Keratinocyte (primary cell): ENCODE results near the gene GSTA1. TPM values are rescaled to one million over a fixed set of nuclear protein-coding genes. Genes with fewer than 3 reads are reported as not detected.

Experiments used
- DNase-seq: peaks from one replicate; pipeline ENCODE4 v3.0.0-alpha.2; 2011; ENCODE audit warnings: low read depth, missing footprints, low spot score
- FAIRE-seq: peaks from 2 replicates; lab custom pipeline; 2011; peaks lifted over from hg19 to GRCh38; lab: Jason Lieb, UNC
- H2AFZ ChIP-seq: 2 replicates; pipeline ENCODE4 v1.6.0; 2012; ENCODE audit warnings: low read length, control low read depth, inconsistent platforms; ENCODE audit not compliant: control insufficient read depth
- H3K27ac ChIP-seq: 2 replicates; pipeline ENCODE4 v1.5.1; 2011; ENCODE audit warnings: low read length; ENCODE audit not compliant: control insufficient read depth, insufficient read depth
- H3K27me3 ChIP-seq: 3 replicates; pipeline ENCODE4 v1.6.0; 2011; ENCODE audit warnings: low read length; ENCODE audit not compliant: control insufficient read depth, insufficient read depth; ENCODE audit errors: extremely low read depth
- H3K36me3 ChIP-seq, 2 experiments: 2 replicates in 1 of 2; 3 replicates in 1 of 2; pipeline ENCODE4 v1.5.1; 2011; ENCODE audit warnings: low read length in 2 of 2, mild to moderate bottlenecking in 1 of 2; ENCODE audit not compliant: control insufficient read depth in 2 of 2, insufficient read depth in 2 of 2; ENCODE audit errors: extremely low read depth in 1 of 2
- H3K4me1 ChIP-seq: 3 replicates; pipeline ENCODE4 v1.5.1; 2011; ENCODE audit warnings: low read length; ENCODE audit not compliant: control insufficient read depth, insufficient read depth; ENCODE audit errors: extremely low read depth
- H3K4me2 ChIP-seq: 3 replicates; pipeline ENCODE4 v1.6.0; 2011; ENCODE audit warnings: low read depth, low read length; ENCODE audit not compliant: control insufficient read depth, insufficient read depth; ENCODE audit errors: extremely low read depth
- H3K4me3 ChIP-seq, 3 experiments: fragments of 200-600 bp in 1 of 3; sonication (generic) in 1 of 3; 2 replicates in 2 of 3; 3 replicates in 1 of 3; pipeline ENCODE4 v1.5.1; 2011 to 2016; ENCODE audit warnings: low read length in 3 of 3, mild to moderate bottlenecking in 3 of 3, control low read depth in 2 of 3, inconsistent platforms in 1 of 3, low read depth in 1 of 3, mixed read lengths in 1 of 3, mixed run types in 1 of 3, moderate library complexity in 1 of 3; ENCODE audit not compliant: control insufficient read depth in 2 of 3, insufficient read depth in 2 of 3; ENCODE audit errors: extremely low read depth in 1 of 3
- H3K79me2 ChIP-seq: 2 replicates; pipeline ENCODE4 v1.6.0; 2012; ENCODE audit warnings: low read length; ENCODE audit not compliant: control insufficient read depth, insufficient read depth
- H3K9ac ChIP-seq: 3 replicates; pipeline ENCODE4 v1.6.0; 2011; ENCODE audit warnings: low read length; ENCODE audit not compliant: control insufficient read depth, insufficient read depth; ENCODE audit errors: extremely low read depth
- H3K9me1 ChIP-seq: 3 replicates; pipeline ENCODE4 v1.6.0; 2011; ENCODE audit warnings: low read length; ENCODE audit not compliant: control insufficient read depth, insufficient read depth; ENCODE audit errors: extremely low read depth
- H3K9me3 ChIP-seq: 2 replicates; pipeline ENCODE4 v1.5.1; 2012; ENCODE audit warnings: low read depth, low read length; ENCODE audit not compliant: control insufficient read depth
- H4K20me1 ChIP-seq: 3 replicates; pipeline ENCODE4 v1.6.0; 2011; ENCODE audit warnings: low read length; ENCODE audit not compliant: control insufficient read depth, insufficient read depth; ENCODE audit errors: extremely low read depth
- CTCF ChIP-seq, 3 experiments: IDR thresholded peaks in 1 of 3; conservative IDR thresholded peaks in 1 of 3; optimal IDR thresholded peaks in 1 of 3; 2 replicates in 2 of 3; 3 replicates in 1 of 3; pipeline versions ENCODE3 to v1.5.1; 2011; ENCODE audit warnings: low read length in 3 of 3, mild to moderate bottlenecking in 3 of 3, moderate library complexity in 2 of 3, control low read depth in 1 of 3, inconsistent platforms in 1 of 3; ENCODE audit not compliant: insufficient read depth in 2 of 3; ENCODE audit errors: extremely low read depth in 1 of 3
- EZH2 ChIP-seq: IDR thresholded peaks from one replicate; pipeline ENCODE4 v1.6.1; 2012; ENCODE audit warnings: inconsistent platforms, mild to moderate bottlenecking, low read length, moderate library complexity
- dilution Hi-C: fragments of 300-500 bp; cut with MboI; formaldehyde crosslinking; loops from one replicate; pipeline ENCODE4 v1.7.0; 2020; ENCODE audit warnings: low sequenced_read_pairs; ENCODE audit not compliant: extremely low pct_ligation_motif_present
- polyA plus RNA-seq, 5 experiments: library from polyadenylated mRNA; depleted of rRNA in 3 of 5; stranded (reverse) in 3 of 5; stranded (forward) in 1 of 5; unstranded in 1 of 5; fragments of >200 nt; gene quantifications; 1 replicate in 1 of 5; 2 replicates in 3 of 5; 3 replicates in 1 of 5; pipeline versions ENCODE4 v1.2.1 to v1.2.3, GENCODE V29; 2011 to 2012; ENCODE audit warnings: missing spikeins in 2 of 5, low read depth in 1 of 5, low replicate concordance in 1 of 5

Gene GSTA1
- polyA plus RNA-seq, 1 donor (not counting 4 experiments of a cell fraction or from before 2014, with no cell fraction given) = not detected

- H3K27ac ChIP-seq = no peak overlapping the region
- dilution Hi-C loops = no loop called here
- H3K27me3 ChIP-seq = no peaks in the 10 kb centered on the region
- DNase-seq (no peak), FAIRE-seq (no peak)
- H3K79me2 ChIP-seq = no peaks in the 10 kb centered on the region
- H2AFZ ChIP-seq = no peak overlapping the region
- no peaks in the 10 kb centered on the region for H3K9me3 ChIP-seq
- H4K20me1 ChIP-seq = no peaks in the 10 kb centered on the region
- H3K4me2 ChIP-seq = no peak overlapping the region
- no peak overlapping the region for H3K4me3 ChIP-seq
- H3K36me3 ChIP-seq = no peaks in the 10 kb centered on the region
- H3K4me1 ChIP-seq = no peaks in the 10 kb centered on the region
- no peak for TF ChIP-seq EZH2
- TF ChIP-seq CTCF (optimal IDR thresholded peaks at IDR 0.05 in 1 of 3, IDR thresholded peaks at IDR 0.05 in 1 of 3, conservative IDR thresholded peaks at IDR 0.05 in 1 of 3; ENCODE audit: extremely low read depth in 1 of 3, insufficient read depth in 2 of 3, low read length in 3 of 3) = no peak
- no peaks in the 10 kb centered on the region for H3K9me1 ChIP-seq
- no peak overlapping the region for H3K9ac ChIP-seq
Observed at GRCh38 chr6:52745764-52746201, 57.8 kb downstream of the GSTA1 start.

- Histone ChIP-seq H3K36me3 (no peaks in the 10 kb centered on the region), H3K9me3 (no peaks in the 10 kb centered on the region), H3K79me2 (no peaks in the 10 kb centered on the region), H3K4me3 (no peak overlapping the region), H3K4me1 (no peaks in the 10 kb centered on the region), H3K9ac (no peak overlapping the region), H3K4me2 (no peak overlapping the region), H4K20me1 (no peaks in the 10 kb centered on the region), H2AFZ (no peak overlapping the region), H3K27me3 (no peaks in the 10 kb centered on the region), H3K9me1 (no peaks in the 10 kb centered on the region), H3K27ac (no peak overlapping the region)
- DNase-seq (no peak), FAIRE-seq (no peak)
- no peak for TF ChIP-seq EZH2
- dilution Hi-C loops = no loop called here
Observed at GRCh38 chr6:52741872-52742271, 61.7 kb downstream of the GSTA1 start.

Other genes with a start within 250 kb of the GSTA1 start
- gene TRAM2, start 226.8 kb downstream of the GSTA1 start, polyA plus RNA-seq = 6.1 to 18.3 TPM (median 9.2 TPM) in 3 replicates
- gene TMEM14A, start 132.7 kb downstream of the GSTA1 start, polyA plus RNA-seq = 22.2 to 44.2 TPM (median 38.5 TPM) in 3 replicates
- gene GSTA2, start 40.3 kb downstream of the GSTA1 start, polyA plus RNA-seq = not detected in 3 replicates
- not detected in 3 replicates for gene GSTA5, start 37.0 kb upstream of the GSTA1 start, polyA plus RNA-seq
- gene GSTA3, start 105.9 kb upstream of the GSTA1 start, polyA plus RNA-seq = not detected in 3 replicates
- gene GSTA4, start 191.5 kb upstream of the GSTA1 start, polyA plus RNA-seq = 19.2 to 40.2 TPM (median 34.2 TPM) in 3 replicates